ENCODE results near the gene ZEB2.

Gene ZEB2

DNA sequence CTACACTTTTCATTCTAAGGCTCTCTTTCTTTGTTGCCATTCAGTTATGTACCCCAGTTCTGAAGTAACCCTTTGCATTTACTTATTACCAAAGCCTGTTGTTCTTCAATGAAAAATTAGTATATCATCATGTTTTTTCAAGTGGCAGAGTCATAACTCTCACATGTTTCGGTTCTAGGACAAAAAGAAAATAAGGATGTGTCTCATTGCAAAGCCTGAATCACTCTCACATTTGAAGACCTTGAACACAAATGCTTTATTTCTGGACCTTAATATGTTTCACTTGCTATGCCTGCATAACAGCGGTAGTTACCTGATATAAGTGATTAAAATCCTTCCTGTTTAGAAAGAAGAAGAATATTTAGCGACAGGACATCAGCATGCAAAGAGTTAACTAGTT, 49.1 kb downstream of the ZEB2 start:
- no peak for DNase-seq (ENCODE audit: low read depth)

DNA sequence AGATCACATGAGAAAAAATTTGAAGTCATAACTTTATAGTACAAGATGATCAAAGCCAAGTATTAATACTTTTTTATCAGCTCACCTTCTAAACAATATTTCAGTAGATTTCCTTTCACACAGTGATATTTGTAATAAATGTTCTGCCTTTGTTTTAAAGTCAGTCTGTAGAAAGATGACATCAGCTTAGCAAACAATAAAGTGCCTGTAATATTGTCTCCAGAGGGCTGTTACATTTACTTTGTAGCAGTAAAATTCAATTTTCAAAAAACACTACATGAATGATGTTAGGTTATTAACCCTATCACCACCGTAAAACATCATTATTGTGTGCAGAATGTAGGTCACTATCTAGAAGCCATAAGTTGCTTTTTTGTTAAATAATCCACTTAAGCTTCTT, 49.6 kb downstream of the ZEB2 start:
- DNase-seq (ENCODE audit: low read depth) = no peak

DNA sequence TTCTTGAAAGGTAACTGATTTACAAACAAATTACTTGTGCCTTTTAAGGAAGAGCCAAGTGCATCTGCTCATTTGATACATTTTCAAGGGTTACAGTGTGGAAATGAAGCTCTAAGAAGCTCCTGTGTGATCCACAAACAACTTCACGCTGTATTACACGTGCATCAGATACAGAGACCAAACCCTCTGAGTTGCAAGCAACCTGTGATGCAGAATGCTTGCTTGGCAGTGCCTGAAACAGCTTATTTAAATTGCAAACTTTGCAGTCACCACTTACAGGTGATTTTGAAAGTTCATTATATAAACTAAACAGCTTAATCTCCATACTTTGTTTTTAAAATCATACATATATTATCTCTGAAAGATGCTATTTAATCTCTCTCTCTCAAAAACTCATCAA, 50.1 kb downstream of the ZEB2 start:
- DNase-seq (ENCODE audit: low read depth) = no peak

DNA sequence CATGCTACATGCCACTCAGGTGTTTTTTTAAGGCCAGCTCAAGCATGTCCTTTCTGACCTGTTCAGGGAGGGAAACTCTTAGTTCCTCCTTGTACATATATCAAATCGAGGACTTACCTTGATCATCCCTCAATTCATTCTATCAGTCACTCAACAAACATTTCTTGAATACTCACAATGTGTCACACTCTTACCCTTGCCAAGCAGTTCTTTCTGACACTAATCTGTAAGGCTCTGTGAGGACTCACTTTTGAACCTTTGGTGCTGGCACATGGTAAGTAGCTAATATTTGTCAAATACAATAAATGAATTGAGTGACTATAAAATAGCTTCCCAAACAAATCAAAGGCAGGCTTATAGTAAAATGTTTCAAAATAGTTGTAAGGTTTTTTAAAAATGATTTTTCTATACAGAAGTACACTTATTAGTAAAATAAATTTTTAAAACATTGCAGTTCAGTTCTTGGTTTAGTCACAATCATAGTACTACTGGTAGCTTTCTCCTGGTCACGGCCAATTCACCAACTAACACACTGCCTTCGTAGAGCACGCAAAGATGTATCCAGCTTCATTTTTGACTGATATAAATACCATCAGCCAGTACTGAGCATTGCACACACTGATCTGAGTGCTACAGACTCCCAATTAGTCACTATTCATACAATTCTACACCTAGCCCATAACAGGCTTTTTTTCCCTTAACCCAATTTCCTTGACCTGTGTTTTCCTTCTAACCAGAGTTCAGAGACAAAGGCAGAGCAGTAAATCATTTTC, 50.9 kb downstream of the ZEB2 start:
- DNase-seq (ENCODE audit: low read depth) = no peak

DNA sequence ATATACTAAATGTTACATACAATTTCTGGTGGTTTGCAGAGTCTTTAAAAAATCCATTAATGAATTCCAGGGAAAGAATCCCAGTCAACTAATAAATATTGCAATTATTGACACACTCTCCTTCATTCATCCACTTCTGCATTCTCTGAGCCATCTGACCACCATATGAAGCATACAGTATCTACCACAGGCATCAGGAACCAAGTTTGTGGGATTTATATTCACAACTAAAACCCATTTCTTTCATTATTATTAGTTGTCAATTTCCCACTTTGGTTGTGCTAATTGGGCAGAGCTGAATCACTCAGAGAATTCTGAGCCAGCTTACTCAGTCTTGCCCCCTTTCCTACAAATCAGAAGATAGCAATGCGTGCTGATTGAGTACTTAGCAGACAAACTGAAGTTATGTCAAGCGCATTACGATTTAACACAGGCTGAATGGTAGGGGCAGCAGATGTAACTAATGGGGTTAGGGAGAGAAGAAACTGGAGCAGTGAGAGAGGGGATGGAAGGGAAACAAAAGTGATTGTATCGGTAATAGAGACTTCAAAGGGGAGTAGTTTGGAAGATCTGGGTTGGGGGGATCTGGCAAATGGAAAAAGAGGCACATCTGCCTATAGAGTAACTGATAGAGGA, 52.3 kb downstream of the ZEB2 start:
- DNase-seq (ENCODE audit: low read depth) = no peak

DNA sequence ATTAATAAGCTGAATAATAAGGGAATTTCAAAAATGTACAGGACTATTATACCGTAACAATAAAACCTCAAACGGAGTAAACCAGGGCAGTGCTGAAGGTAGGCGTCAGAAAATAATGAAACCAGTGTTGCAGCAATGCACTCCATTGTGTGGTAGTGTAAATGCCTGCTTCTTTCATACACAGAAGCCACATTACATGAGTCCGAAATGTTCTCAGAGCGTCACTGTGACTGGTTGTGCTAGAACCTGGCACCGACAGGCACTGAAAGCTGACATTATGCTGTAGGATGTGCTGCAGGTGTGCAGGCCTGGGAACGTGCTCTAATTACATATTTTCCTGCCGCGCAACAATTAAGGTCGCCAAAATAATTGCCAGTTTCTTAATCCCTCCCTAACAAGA, 53.3 kb downstream of the ZEB2 start:
- DNase-seq (ENCODE audit: low read depth) = no peak

DNA sequence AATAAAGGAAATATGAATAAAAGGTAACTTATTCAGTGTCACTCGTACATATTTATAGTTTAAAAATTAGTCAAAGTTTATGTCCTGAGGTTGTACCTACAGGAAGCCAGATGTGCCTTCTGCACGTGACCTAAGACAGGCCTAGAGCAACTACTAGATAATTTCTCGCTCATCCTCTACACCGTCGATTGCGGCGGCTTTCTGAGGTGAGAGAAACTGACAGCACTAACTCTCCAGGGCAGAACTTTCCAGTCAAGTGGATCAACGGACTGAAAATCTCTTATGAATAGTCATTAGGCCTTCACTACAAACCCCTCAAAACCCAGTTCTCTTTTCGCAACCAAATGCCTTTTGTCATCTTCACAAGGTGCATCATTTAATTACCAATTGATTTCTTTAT, 54.2 kb downstream of the ZEB2 start:
- DNase-seq (ENCODE audit: low read depth) = no peak

DNA sequence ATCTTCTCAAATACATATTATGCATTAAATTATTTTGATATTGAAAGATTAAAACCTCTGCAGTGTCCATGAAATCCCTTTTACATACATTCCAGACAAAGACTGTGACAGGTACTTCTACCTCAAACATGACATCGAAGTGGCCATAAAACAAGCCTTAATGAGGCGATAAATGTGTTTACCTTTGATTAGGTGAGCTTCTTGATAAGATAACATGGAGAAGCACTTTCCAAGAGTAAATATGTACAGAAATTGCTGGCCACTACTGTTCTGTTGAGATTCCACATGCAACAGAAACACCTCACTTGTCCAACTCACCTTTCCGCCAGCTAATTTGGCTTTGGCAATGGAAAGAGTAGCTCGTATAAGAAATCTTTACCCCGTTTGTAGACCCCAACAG, 55.2 kb downstream of the ZEB2 start:
- DNase-seq (ENCODE audit: low read depth) = no peak

DNA sequence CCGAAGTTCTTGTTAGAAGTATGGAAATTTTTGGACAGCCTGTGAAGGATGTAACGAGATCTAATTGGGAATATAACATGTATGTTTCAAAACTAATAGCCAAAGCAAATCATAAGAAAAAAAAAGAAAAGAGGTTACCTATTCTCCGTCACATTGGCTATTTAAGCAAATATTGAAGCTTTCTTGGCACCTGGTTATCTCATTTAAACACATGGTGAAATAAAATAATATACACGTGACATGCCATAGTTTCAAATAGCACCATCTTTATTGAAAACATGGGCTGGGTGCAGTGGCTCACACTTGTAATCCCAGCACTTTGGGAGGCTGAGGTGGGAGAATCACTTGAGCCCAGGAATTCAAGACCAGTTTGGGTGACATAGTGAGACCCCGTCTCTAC, 56.7 kb downstream of the ZEB2 start:
- DNase-seq (ENCODE audit: low read depth) = no peak

DNA sequence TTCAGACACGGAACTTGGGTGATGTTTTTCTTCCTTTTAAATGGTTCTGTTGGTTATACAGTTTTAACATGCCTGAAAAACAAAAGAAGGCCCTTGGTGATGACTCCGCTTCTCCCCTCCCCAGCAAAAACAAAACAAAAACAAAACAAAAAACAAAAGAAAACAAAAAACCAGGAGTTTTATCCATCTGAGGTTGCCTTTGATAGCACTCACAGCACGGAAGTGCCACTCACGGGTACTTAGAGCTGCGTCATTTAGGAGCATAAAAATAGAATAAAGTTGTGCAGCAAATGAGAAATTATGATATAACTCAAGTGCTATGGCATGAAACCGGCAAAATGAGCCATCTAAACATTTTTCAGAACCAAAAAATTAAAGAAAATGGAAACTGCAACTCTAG, 57.7 kb downstream of the ZEB2 start:
- DNase-seq (ENCODE audit: low read depth) = no peak

DNA sequence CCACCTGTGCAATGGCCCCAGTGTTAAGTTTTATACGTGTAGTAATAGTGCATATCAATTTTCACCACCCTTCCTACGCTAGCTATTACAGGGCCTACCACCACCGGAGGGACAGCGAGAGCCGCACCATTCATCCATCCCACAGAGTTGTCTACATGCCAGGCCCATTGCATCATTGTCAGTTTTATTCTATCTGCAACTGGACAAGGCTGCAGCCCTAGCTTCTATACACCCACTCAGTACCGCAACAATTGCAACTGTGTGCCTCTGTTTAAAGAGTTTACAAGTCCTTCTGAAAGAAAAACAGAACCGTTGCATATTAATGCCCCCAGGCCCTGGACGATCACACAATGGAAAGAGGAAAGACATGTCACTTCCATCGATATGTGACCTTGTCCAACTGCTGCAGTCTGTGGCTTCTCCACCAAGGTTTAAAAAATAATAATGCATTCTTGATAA, 58.6 kb downstream of the ZEB2 start:
- no peak for DNase-seq (ENCODE audit: low read depth)

DNA sequence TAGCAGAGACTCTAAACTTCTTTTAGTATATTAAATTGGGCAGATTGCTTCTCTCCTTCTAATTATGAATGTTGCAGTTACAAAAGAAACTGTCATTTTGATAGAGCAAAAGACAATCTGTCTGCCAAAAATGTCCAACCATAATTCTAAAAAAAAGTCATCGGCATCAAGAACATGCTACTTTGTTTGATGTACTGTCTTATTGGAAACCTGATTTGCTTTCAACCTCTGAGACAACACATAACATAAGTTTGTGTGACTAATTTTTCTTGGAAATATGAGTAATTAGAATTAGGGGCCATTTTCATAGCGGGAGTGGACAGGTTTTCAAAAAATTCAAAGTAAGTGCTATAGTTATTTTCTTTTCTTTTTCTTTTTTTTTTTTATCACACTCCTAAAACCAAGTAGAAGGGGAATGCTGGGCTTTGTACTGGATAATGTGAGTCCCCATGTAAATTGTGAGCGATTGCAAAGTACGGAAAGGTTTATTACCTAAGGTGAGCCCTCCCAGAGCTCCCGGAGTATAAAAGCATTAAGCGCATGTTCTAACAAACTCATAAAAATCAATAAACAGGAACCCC, 59.1 kb downstream of the ZEB2 start:
- DNase-seq (ENCODE audit: low read depth) = no peak

DNA sequence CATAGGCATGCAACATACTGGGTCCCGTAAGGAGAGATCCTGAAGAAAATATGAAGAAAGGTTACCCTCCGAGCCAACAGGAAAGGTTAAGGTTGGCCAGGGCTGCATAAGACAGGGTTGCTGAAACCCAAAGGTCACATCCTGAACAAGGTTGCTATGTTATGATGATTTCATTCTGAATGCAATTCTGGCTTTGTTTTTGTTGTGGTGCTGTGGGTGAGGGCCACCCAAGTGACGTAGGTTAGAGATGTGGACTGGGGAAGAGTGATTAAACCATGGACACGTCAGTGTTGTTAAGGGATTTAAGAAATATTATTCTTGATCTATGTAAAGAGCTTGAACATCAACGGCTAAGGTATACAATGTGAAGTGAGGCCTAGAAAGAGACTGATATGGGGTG, 60.0 kb downstream of the ZEB2 start:
- no peak for DNase-seq (ENCODE audit: low read depth)

DNA sequence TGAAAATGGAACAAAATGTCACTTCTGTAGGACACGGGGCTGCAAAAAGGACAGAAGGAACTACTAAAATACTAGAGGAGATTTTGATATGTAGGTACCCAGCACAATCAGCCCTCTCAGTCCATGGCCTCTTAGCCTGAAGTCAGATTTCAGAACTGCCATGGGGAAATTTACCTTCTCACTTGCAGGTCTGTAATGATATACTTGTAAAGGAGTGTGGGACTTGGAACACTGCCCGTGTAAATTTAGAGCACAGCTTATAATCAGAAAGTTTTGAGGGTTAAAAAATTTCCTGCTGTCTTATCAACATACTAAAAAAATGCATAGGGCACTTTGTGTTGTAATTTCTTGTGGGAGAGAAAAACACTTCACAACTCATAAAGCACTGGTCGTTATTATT, 60.6 kb downstream of the ZEB2 start:
- no peak for DNase-seq (ENCODE audit: low read depth)

DNA sequence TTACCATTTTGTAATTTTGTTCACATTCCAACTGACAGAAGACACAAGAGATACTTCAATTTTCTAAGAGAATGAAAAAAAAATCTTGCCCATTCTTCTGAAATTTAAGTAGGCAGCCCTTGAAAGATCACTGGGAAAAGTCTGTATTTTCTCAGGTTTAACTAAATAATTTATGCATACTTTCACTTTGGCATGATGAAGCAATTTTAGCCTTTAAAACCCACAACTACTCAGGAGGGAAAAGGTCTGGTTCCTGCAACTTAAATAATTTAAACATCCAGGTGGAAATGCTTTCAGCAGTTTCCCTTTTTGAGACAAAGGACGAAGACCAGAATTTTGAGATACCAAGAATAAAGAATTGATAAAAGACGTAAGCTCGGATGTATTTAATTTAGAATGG, 61.4 kb downstream of the ZEB2 start:
- DNase-seq (ENCODE audit: low read depth) = no peak

DNA sequence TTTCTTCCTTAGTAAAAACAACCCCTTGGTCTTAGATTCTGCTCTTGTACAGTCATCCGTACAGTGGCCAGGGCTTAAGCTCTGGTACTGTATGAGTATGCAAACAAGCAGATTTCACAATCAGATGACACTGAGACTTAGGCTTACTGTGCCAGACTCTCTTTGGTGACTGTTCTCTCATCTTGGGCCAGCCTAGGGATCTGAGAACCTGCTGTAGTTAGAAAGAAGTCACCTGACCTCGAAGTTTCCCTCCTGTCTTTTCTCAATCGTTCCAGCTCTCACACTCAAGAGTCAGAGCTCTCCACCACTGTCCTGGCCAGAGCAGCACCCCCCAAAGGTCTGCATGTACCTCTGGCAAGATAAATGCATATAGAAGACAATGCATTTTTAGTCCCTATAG, 63.2 kb downstream of the ZEB2 start:
- DNase-seq (ENCODE audit: low read depth) = no peak

DNA sequence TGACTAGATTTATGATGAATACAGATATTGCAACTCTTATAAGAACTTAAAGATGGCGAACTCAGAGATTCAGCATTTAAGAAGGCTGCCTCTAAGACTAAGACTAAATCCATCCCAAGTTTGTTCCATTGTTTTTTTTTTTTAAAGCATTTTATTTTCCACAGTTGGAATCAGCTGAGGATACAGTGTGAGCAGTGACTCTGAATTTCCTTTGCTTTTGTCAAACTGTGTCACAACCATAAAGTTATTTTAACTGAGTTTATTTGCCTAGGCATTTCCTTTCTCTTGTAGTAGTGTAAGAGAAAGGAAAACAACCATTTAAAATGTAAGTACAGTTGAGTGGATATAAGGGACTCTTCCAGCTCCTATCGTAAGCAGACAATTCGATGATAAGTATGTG, 63.9 kb downstream of the ZEB2 start:
- DNase-seq (ENCODE audit: low read depth) = no peak

DNA sequence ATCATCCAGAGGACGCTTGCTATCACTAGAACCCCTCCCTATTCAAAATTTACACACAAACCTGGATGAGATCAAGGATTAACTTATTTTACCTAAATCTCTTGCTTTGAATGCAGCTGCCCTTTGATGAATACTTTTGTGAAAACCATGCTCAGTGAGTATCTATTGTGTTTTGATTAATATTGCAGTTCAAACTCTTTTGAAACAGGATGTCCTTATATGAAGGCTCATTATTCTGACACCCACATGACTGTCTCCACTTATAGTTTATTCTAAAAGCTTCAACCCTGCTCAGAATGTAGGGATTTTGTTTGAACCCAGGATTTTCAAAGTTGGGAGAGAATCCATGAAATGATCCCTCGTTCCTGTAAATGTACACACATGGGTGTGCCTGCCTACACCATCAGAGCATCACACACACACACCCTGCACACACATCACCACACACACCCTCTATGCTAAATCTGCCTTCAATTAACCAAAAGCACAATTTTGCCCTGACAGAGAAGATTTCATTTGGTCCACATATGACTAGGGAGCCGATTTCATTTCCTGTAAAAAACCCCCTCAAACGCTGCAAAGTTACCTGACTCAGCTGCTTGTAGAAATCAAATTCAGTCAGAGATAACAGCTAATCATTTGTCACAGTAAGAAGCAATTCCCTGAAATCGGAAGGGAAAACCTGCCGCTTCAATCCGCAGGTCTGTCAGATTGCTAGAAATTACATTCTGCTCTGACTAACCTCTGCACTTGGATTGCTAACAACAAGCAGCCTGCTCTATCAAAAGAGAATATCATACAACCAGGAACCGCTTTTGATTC, 65.2 kb downstream of the ZEB2 start:
- DNase-seq (ENCODE audit: low read depth) = no peak

DNA sequence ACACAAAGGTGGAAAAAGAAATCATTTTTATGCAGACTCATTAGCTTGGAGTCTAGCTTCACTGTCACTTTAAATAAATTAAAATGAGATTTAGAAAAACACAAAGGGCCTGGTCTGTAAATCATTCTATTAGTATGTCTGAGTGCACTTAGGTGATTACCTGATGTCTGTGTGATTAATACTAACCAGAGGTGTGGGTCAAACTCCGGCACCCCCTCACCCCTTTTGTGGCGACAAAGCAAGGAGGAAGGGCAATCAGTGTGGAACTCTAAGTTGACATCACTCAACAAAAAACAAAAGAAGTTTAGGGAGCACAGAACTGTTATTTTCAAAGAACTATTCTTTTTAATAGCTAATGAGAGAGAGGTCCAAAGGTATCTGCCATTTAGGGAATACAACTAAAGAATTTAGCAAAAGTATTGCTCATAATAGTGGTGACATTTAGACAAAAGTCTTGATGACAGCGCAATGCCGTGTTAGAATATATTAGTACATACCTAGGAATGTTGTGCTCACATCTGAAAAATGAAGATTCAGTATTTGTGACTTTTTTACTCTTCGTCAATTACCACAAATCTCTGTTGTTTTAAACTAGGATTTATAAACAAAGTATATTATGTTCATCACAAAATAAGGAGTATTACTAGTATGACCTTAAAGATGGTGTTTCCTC, 66.3 kb downstream of the ZEB2 start:
- no peak for DNase-seq (ENCODE audit: low read depth)

DNA sequence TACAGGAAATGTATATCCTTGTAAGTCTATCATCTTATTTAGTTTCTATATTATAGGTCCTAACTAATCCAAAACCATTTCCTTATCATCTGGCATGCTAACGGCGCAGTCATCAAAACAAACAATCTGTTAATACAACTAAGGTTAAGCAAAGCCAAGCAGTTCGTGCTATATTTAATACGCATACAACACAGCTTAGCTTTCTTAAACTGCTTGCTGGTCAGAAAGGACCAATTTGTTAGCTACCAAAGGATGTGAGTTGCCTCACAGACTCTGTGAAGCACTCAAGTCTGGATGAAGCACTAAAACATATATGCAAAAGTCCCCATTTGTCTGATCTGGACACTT, 67.0 kb downstream of the ZEB2 start:
- no peak for DNase-seq (ENCODE audit: low read depth)

DNA sequence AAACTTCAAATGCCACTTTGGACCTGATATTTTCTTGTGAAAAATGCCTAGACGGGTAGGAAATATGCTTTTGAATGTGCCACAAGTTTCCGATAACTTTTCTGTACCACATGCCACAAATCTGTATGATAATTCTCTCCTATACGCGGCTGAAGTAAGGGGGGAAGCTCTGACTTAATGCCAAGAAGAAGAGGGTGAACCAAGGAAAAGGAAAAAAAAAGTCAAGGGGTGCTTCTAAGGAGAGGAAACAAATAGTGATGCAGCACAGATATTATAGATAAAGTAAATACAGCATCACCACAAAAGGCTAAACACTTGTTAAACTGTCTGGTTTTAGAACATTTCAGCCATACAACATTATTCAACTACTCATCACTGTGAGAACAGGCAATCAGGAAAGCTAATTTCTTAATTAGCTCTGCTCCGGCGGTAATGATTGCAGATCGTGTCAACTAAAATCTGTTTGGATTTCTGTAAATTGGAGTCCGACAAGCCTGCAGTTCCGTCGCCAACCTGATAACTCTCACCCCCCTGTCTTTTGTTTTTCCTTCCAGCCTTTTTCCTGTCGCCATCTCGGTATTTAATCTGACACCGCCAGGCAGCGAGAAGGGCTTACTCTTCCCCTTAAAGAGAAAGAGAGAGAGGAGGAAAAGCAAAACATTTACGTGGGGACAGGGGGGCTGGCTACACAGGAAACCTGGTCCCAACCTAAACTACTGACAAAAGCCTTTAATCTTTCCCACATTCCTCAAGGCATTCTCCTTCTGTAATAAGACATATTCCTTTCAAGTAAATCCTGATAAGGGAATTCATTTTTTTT, 67.5 kb downstream of the ZEB2 start:
- no peak for DNase-seq (ENCODE audit: low read depth)

Data from activated T-cell treated with anti-CD3 and anti-CD28 coated beads for 1 hour (primary cell).